ENCODE results near the gene UBASH3A.

The UBASH3A gene

DNA sequence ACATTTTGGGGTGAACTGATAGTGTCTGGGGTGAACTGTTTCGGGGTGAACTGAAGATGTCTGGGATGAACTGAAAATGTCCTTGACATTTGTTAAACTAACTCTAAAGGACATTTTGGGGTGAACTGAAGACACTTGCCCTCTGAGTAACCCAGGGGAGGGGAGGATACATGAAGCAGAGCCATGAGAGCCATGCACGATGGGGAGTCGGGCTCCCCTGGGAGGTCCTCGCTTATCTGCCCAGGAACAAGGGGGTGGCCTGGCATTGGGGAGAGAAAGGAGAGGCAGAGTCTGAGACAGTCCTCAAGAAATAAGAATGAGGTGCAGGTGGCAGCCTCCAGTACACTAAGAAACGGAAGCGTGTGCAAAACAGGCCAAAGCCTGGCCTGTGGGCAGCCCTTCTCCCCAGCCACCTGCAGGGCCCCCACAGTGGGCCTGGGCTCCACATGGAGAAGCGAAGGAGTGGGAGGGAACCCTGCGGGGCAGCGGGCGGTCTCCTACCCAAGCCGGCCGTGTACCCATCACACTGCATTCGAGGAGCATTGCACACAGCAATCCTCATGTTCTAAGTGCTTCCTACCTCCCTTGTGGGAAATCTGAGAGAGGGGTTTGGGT lies 68.1 kb downstream of the UBASH3A start:
- DNase-seq = no peak

DNA sequence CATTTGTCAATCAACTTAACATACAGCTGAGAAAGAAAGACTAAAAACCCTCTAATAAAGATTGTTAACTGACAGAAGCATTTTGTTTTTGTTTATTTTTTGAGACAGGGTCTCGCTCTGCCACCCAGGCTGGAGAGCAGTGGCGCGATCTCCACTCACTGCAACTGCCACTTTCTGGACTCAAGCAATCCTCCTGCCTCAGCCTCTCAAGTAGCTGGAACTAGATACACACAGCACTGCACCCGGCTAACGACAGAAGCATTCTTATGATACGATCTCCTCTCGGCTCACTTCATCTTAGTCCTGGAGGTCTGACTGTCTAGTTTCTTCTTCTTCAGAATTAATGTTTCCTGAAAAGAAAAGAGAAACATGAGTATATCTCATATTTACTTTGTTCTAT lies 68.8 kb downstream of the UBASH3A start:
- DNase-seq = no peak

DNA sequence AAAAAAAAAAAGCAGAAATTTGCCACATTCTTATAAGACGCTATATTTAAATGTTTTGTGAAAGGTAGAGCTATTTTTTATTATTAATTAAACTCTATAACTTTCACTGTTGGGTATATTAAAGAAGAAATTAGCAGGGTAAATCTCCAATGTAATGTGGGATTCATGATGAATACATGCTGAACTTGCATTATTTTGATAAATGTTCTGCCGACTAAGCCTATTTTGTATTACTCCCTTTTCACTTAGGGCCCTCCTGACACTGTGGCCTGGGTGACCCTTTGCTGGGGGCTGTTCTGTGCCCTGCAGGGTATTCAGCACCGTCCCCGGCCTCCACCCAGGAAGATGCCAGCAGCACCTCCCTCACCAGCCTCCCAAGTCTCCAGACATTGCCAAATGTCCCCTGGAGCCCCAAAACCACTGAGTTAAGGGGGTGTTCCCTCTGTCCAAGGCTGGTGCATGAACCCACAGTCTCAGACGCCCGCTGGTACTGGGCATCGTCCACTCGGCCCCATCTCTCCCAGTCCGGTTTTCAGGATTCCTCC lies 69.9 kb downstream of the UBASH3A start:
- no peak for DNase-seq

DNA sequence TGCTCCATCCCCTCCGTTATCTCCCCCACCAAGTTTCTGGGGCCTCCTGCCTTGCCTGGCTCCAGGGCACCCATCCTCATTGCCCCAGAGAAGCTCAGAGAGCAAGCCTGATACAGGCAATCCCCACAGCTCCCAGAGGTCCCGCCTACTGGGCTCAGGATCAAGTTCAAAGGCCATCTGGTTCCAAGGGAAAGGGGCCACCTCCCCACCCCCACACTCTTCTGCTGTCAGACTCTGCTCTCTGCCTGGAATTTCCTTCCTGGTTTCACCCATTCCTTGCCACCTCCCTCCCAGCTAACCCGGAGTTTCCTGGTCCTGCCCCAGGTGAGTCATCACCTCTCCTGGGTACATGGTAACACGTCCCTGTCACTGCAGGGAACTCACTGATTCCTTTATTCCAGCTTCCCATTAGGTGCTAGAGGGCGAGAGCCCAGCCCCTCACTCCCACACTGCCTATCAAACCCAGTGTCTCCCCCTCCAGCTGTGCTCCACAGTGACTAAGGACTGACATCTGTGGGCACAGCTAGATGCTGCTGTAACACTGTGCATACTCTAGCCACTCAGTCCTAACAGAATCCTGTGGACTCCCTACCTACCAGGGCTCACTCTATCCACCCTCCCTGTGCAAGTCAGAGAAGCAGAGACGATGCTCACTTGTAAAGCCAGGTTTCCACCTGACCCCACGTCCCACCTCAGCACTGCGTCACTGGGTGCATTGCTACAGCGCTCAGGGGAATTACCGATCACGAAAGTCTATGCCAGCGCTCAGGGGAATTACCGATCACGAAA lies 70.5 kb downstream of the UBASH3A start:
- DNase-seq = no peak

DNA sequence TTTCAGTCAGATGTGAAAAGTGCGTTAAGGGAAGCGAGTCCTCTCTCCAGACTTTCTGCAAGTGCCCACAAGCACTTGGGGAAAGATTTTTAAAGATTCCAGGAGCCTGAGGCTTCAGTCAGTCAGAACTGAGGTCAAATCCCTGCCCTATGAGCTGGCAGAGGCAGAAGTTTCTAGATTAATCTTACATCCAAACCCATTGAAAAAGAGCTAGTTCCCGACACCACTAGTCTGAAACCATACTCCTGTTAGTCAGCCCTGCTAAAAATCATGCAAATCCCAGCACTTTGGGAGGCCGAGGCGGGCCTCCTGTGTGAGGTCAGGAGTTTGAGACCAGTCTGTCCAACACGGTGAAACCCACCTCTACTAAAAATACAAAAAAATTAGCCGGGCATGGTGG lies 71.3 kb downstream of the UBASH3A start:
- DNase-seq = no peak

DNA sequence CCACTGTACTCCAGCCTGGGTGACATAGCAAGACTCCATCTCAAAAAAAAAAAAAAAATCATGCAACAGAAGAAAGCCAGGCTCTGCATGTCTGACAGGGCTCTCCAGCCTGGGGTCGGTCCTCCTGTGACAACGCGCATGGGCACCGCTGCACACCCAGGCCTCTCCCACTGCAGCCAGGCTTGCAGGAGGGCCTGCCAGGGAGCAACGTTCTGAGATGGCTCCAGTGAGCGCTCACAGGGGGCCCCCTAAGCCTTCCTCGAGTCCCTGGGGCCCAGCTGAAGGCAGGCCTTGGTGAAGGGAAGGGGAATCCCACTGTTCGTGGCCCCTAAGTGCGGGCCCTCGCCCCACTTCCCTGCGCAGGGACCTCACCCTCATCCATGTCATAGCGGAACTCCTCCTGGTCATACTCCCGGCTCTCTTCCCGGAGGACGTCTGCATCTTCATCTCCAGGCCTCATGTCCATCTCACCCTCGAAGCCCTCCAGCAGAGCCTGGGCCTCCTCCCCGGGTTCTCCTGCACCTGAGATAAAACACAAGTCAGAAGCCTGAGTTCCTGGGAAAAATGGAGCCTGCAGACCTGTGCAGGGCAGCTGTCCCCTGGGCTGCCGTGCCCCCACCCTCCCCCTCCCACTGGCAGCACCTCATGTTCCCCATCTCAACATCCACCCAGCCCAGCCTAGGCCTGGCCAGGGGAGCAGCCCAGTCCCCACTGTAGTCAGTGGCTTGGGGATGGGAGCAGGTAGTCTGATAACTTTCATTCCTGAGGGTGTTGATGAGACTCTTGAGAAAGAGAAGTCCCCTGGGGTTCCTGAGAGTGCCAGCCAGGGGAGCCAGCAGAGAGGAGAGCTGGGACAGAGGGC lies 72.1 kb downstream of the UBASH3A start:
- no peak for DNase-seq

DNA sequence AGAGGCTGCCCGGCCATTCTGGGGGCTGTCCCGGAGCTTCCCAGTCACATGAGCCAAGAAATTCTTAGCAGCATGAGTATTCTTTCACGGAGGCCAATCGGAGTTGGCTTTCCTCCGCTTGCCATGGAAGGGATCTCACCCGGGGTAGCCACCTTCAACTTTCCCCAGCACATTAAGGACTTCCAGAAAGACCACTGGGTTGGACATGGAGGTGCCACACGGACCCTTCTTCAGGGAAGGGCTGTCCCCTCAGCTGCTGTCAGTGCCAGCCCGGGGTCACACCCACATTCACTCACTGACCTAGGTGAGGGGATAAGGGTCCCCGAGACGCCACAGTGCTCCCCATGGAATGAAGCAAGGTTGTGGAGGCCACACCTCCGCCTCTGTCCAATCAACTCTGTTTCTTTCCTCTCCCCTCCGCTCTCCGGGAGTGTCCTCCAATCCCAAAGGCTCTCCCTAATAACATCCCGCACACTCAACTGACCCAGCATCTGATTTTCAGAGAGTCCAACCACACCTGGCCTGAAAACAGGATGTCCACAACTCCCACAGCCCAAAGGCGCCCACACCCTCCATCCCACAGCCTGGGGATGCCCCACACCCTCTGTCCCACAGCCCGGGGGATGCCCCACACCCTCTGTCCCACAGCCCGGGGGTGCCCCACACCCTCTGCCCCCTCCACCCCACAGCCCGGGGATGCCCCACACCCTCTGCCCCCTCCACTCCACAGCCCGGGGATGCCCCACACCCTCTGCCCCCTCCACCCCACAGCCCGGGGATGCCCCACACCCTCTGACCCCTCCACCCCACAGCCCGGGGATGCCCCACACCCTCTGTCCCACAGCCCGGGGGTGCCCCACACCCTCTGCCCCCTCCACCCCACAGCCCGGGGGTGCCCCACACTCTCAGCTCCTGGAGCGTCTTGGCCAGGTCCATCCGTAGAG lies 73.0 kb downstream of the UBASH3A start:
- DNase-seq = no peak

DNA sequence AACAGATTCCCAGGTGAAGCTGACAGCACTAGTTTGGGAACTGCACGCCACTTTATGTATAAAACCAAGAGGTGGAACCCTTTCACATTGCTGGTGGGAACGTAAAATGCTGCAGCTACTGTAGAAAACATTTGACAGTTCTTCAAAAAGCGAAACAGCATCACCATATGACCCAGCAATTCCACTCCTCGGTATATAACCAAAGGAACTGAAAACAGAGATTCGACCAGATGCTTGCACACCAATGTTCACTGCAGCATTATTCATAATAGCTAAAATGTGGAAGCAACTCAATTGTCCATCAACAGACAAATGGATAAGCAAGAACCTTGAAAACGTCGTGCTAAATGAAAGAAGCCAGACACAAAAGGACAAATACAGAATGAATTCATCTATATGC lies 74.8 kb downstream of the UBASH3A start:
- no peak for DNase-seq

DNA sequence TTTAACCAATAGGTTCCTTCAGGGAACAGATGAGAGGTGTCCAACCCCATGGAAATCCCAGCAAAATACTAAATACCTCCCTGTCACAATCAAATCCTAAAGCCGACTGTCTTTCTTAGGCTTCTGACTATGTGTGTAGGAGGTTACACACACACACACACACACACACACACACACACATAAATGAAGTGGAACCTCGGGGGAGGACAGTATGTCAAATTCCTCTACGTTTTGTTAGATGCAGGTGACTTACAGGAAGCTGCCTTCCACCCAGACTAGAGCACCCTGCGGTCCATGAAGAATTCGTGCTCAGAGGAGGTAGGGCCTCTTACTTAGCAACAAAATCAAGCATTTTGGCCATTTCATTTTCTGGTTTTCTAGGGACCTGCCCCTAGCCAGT lies 75.9 kb downstream of the UBASH3A start:
- no peak for DNase-seq

DNA sequence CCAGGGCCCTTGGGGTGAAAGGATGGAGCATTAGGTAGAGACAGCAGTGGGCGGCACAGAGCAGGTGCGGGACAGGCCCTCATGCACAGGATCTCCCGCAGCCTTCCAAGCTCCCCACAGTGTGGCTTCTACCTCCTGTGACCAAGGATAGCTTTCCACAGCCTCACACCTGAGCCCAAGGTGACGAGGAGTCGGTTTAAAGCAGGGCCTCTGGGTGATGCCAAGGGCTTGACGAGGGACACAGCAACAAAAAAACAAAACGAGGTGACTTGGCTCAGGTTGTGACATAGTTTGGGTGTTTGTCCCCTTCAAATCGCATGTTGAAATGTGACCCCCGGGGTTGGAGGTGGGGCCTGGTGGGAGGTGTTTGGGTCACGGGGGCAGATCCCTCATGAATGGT lies 77.0 kb downstream of the UBASH3A start:
- DNase-seq = no peak

DNA sequence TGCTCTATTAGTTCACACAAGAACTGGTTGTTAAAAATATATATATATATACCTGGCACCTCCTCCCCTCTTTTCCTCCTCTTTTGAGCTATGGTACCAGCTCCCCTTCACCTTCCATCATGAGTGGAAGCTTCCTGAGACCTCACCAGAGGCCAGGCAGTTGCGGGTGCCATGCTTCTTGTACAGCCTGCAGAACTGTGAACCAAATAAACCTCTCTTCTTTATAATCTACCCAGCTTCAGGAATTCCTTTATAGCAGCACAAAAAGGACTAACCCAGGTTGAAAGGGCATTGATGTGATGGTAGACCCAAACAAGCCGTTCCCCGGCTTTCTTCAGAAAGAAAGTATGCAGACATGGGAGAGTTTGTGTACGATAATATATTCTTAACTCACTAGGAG lies 77.5 kb downstream of the UBASH3A start:
- no peak for DNase-seq

DNA sequence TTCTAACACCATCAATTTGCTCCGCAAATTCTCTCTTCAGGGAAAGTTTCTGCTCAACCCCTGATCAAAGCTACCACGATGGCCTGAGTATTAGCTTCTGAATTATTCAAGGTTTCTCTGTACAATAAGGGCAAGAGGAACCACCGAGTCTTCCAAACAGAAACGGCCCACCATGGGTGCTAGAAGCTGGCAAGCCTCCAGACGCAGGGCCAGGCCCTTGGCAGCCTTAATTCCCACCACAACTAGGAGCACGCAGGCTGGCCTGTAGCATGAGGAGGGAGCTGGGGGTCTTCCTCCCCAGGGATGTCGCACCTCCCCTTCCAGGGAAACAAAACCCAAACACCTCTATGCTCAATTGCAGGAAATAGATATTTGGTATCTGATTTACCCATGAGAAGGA lies 81.3 kb downstream of the UBASH3A start:
- no peak for DNase-seq

DNA sequence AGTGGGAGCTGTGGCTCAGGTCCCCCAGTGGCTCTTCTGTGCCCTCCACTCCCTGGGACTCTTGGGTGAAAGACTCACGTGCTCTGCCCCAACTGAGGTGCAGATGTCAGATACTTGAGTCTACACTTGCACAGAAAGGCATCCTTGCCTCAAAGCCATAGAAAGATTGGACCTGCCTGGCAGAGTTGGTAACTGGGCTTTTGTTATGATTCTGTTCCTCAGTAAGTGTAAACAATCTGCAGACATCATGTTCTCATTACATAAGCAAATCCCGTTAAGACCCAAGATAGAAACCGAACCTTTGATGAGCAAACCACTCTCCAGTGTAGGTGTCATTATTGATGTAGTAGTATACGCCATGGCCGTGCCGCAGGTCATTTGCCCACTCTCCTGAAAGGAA lies 82.4 kb downstream of the UBASH3A start:
- no peak for DNase-seq

DNA sequence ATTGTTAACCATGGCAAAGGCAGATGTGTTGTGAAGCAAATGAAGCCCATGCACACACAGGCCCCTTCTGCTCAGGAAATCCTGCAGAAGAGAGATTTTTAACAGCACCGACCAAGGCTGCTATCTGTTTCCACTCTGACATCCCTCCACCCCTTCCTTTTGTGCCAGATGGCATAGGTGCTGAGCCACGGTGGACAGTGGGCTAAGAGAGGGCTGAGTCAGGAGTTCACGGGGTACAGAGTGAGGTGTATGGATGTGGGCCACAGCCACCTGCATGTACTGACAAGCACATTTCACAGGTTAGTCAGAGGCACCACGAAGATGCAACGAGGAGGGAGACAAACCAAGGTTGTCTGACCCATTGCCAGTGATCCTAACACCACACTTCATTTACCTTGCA lies 82.8 kb downstream of the UBASH3A start:
- DNase-seq = peak; percentile 48

DNA sequence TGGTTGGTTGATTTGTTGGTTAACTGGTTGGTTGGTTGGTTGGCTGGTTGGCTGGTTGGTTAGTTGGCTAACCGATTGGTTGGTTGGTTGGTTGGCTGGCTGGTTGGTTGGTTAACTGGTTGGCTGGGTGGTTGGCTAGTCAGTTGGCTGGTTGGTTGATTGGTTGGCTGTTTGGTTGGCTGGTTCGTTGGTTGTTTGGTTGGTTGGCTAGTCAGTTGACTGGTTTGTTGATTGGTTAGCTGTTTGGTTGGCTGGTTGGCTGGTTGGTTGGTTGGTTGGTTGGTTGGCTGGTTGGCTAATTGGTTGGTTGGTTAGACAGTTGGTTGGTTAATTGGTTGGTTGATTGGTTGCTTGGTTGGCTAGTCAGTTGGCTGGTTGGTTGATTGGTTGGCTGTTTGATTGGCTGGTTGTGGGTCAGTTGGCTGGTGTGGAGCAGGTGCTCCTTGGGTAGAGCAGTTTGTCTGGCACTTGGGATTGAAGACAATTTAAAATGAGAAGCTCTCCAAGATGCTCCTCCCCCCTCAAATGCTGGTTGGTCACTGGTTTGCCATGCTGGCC lies 85.4 kb downstream of the UBASH3A start:
- no peak for DNase-seq

DNA sequence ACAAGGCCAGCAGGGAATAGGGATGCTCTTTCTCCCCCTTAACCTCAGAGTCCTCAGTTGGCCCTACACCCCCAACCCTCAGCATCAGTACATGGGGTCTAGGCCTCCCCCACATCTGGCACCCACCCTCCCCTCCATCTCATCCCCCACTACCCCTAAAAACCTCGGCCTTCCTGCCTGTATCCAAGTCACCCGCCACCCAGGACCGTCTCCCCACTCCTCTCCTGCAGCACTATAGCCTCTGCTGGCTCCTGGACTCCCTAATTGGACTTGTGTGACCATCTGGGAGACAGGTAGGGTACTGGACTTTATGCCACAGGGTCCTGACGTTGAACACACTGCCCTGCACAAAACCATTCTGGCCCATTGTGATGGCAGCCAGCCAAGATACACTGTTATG lies 86.3 kb downstream of the UBASH3A start:
- DNase-seq = no peak

DNA sequence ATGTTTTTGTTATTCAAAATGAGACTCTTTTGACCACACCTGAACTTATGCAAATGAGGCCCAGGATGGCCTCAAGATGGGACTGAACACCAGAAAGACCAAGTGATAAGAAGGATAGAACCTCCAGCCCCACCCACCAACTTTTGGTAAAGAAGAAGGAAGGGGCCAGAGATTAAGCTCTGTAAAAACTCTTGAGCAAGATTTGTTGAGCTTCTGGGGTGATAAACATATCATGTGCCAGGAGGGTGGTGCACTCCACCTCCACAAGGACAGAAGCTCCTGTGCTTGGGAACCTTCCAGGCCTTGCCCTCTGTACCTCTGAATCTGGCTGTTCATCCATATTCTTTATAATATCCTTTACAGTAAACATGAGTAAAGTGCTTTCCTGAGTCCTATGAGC lies 87.0 kb downstream of the UBASH3A start:
- DNase-seq = no peak

DNA sequence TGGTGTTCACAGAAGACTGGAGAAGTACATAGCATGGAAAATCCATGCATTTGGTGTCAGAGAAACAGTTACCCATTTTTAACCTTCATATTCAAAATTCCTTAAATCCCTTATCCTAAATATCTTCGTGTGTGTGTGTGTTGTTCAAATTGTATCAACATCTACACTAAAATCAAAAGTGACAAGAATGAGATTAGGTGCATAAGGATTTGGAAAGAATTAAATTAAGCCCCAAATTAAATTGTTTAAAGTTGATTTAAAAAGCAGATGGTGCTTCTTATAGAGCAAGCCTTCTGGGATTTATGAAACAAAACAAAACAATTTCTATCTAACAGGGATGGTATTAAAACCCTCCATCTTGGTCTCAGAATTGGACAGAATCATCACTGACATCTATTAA lies 87.6 kb downstream of the UBASH3A start:
- DNase-seq = no peak

DNA sequence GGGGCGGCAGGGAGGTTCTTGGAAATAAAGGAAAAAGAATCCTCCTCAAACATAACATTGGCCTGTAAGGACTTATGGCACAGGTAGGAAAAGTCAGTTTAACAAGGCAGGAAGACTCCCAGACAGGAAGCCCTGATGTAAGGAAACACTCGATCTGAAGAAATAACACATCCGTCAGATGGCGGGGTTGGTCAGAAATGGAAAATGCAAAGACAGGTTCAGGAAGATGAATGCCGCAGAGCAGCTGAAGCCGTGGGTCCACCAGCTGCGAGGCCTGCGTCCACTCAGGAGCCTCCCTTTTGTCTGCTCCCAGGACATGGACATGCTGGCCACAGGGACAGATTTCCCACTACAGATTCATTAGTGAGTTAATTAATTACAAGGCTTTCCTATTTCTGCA lies 88.5 kb downstream of the UBASH3A start:
- DNase-seq = no peak

DNA sequence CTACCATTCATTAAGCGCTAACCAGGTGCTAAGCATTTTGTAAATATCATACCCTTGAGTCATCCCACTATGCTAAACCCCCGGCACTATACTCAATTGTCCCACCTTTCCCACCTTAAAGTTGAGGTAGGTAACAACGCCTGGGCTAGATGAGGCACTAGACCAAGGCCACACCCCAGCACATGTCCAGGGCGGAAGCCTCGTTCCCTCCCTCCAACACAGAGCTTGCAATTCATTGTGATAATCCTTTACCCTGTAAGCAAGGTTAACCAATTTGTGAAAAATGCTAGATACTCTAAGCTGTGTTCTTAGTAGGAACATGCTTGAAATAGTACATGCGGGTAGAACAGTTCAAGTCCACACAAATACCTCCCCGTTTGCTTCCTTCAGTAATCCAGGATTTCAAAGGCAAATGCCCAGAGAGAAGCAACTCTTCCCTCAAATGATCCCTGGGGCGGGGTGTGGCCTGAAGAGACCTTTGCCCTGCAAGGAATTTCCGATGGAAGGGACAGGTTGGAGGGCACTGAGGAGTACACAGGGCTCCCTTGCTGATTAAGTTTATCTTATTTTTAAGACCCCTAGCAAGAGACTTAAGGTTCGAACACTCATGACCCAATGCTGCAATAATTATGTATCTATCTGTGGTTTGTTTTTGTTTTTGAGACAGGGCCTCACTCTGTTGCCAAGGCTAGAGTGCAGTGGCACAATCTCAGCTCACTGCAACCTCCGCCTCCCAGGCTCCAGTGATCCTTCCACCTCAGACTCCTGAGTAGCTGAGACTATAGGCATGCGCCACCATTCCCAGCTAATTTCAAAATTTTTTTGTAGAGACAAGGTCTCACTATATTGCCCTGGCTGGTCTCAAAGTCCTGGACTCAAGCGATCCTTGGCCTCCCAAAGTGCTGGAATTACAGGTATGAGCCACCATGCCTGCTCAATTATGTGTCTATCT lies 89.7 kb downstream of the UBASH3A start:
- no peak for DNase-seq

DNA sequence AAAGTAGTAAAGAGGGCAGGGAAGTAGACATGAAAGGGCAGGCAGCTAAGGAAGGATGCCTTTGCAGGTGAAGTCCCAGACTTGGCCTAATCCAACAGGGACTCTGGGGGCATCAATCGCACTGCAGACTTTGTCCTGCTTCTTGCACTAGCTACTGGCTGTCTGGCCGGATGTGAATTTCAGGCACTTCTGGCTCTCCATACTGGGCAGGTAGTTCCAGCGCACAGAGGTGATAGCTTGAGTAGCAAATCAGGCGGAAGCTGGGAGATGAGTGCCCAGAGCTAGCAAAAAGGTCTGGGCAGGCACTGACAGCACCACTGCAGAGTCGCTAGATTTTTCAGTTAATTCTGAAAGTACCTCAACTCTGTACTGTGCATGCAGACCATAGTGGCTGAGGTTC lies 91.3 kb downstream of the UBASH3A start:
- DNase-seq = no peak

Measured in KG1 (cell line).